ENCODE data around the gene RCAN1. TPM values are rescaled to one million over a fixed set of nuclear protein-coding genes. Genes with fewer than 3 reads are reported as not detected.

The RCAN1 gene
- total RNA-seq, 2 donors from 2014 or later: 20.8 to 29.0 TPM

DNA sequence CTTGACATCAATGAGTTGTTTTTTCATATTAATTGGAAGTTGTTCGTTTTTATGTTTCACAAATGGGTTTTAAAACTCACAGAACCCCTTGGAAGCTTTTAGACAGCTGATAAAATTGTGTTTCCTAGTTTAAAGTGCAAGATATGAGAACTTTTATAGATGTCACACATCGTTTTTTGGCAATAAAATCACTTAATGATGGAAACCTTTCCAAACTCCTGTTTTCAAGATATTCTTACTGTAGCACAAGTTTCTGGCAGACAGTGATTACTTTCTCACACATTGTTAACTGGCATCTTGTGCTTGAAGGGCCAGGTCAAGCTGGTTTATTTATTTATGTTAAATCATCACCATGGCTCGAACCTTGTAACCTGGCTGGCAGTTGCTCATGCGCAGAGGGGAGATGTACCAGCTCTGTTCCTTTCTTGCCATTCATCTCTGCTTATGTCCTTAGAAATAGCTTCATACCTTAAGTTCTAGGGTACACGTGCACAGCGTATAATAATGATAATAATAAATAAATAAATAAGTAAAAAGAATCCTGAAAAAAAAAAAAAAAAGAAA is 10.2 kb upstream of the RCAN1 start:
- WGBS, 2 donors: 47 to 51% methylated on average over 6 of the region's 6 CpGs
- intact Hi-C loops (cut with DNase I): loop anchor here (10.0 kb wide), 1 partner anchor 710 kb away; the partner anchor contains the start of gene ATP5PO
- no peak overlapping the region for H3K4me3 ChIP-seq

DNA sequence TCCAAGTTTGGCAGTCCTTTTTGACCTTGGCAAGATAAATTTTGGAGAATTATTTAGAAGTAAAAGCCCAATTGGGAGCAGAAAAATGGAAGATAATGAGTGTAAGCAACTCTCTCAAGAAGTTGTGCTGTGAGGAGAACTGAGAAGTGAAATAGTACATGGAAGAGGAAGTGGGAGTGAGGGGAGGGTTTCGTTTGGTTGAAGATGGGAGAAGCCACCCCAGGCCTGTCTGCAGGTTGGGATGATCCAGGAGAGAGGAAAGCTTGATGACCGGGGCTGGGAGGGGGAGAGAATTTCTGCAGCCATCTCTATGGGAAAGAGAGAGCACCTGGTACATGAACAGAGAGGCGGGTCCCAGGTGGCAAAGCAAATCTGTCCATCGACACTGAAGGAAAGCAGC is 8.6 kb upstream of the RCAN1 start:
- no peak for ATAC-seq
- DNase-seq: no peak
- no peaks in the 10 kb centered on the region for H3K36me3 ChIP-seq (replicated peaks in 1 of 2; ENCODE audit: insufficient read depth in 1 of 2, low read depth in 2 of 2)
- H3K27ac ChIP-seq: no peak overlapping the region
- intact Hi-C loops (cut with DNase I): loop anchor here (10.0 kb wide), 1 partner anchor 709 kb away; the partner anchor contains the start of gene ATP5PO
- no peaks in the 10 kb centered on the region for H3K27me3 ChIP-seq
- no peaks in the 10 kb centered on the region for H3K9me3 ChIP-seq
- 68 to 70% methylated on average over 4 of the region's 4 CpGs for WGBS, 2 donors
- H3K4me3 ChIP-seq: no peak overlapping the region
- H3K4me1 ChIP-seq: no peaks in the 10 kb centered on the region
- TF ChIP-seq POLR2A (IDR thresholded peaks at IDR 0.05): no peak
- TF ChIP-seq, protein P1, sequence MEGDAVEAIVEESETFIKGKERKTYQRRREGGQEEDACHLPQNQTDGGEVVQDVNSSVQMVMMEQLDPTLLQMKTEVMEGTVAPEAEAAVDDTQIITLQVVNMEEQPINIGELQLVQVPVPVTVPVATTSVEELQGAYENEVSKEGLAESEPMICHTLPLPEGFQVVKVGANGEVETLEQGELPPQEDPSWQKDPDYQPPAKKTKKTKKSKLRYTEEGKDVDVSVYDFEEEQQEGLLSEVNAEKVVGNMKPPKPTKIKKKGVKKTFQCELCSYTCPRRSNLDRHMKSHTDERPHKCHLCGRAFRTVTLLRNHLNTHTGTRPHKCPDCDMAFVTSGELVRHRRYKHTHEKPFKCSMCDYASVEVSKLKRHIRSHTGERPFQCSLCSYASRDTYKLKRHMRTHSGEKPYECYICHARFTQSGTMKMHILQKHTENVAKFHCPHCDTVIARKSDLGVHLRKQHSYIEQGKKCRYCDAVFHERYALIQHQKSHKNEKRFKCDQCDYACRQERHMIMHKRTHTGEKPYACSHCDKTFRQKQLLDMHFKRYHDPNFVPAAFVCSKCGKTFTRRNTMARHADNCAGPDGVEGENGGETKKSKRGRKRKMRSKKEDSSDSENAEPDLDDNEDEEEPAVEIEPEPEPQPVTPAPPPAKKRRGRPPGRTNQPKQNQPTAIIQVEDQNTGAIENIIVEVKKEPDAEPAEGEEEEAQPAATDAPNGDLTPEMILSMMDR (IDR thresholded peaks at IDR 0.05): no peak

More for the DNA sequence above, 10.2 kb upstream of the RCAN1 start:
- Histone ChIP-seq H3K36me3 (replicated peaks in 1 of 2; ENCODE audit: insufficient read depth in 1 of 2, low read depth in 2 of 2) (no peaks in the 10 kb centered on the region), H3K27me3 (no peaks in the 10 kb centered on the region), H3K4me1 (no peaks in the 10 kb centered on the region), H3K9me3 (no peaks in the 10 kb centered on the region), H3K27ac (no peak overlapping the region)
- ATAC-seq (no peak), DNase-seq (no peak)
- TF ChIP-seq, protein P1 (IDR thresholded peaks at IDR 0.05): no peak
- no peak for TF ChIP-seq POLR2A (IDR thresholded peaks at IDR 0.05)

DNA sequence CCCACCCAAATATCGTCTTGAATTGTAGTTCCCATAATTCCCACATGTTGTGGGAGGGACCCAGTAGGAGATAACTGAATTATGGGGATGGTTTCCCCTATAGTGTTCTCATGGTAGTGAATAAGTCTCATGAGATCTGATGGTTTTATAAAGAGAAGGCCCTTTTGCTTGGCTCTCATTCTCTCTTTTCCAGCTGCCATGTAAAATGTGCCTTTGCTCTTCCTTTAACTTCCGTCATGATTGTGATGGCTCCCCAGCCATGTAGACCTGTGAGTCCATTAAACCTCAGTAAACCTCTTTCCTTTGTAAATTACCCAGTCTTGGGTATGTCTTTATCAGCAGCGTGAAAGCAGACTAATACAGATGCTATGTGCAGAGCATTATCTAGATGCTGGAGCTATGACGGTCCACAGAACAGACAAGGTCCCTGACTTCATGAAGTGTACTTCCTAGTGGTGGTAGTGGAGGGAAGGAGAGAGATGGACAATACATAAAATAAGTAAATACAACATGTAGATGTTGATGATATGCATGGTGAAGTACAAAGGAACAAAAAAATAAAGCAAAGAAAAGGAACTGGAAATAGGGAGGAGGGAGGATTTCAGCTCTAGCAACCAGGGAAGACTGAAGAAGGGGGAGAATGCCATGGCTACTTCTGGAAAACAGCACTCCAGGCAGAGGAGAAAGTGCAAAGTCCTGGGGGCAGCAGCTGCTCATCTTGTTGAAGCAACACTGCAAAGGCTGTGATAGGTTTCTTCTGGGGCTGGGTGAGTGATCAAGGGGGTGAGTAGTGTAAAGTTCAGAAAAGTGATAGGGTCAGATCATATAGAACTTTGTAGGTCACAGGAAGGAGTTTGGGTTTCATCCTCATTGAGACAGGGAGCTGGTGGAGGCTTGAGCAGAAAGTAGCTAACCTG is 6.8 kb upstream of the RCAN1 start:
- H3K36me3 ChIP-seq (replicated peaks in 1 of 2; ENCODE audit: insufficient read depth in 1 of 2, low read depth in 2 of 2): no peaks in the 10 kb centered on the region
- H3K4me1 ChIP-seq: no peaks in the 10 kb centered on the region
- H3K9me3 ChIP-seq: no peaks in the 10 kb centered on the region
- DNase-seq (no peak), ATAC-seq (no peak)
- no peaks in the 10 kb centered on the region for H3K27me3 ChIP-seq
- no peak overlapping the region for H3K27ac ChIP-seq
- TF ChIP-seq, protein P1 (IDR thresholded peaks at IDR 0.05): no peak
- TF ChIP-seq POLR2A (IDR thresholded peaks at IDR 0.05): no peak
- intact Hi-C loops (cut with DNase I): loop anchor here (10.0 kb wide), 1 partner anchor 707 kb away; the partner anchor contains the start of gene ATP5PO
- H3K4me3 ChIP-seq: no peak overlapping the region
- 75 to 80% methylated on average over 4 of the region's 4 CpGs for WGBS, 2 donors

DNA sequence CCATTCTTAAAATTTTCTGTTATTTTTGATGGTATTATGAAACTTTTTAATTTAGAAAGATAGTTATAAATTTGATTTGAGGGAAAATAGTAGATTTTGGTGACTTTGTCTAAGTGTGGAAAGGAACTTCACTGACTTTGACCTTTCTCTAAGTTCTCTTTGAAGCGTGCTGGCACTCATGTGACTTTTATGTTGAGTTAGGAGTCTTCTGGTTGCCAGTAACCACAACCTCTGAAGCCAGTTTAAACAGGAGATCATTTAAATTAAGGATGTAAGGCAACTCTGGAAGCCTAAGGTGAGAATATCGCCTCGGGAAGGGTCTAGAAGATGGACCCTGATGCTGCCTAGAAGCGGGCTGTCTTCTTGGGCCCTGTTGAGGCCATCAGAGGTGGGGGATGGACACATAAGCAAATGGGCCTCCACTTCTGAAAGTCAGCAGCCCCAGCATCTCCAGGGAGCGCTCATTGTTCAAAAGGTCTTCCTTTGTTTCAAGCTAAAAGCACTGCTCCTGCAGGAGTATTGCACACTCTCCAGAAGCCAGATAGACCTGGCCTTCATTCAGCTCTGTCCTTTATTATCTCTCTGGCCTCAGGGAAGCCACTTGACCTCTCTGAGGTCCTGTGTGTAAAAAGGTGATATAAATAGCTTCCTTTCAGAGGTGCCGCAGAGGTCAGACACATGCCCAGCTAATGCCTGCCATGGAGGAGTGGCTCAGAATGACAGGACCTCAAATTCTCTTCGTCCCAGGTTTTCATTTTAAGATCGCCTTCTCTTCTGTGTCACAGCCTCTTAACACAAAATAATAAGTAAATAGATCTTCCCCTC is 5.1 kb upstream of the RCAN1 start:
- intact Hi-C loops (cut with DNase I): loop anchor here (10.0 kb wide), 1 partner anchor 705 kb away; the partner anchor contains the start of gene ATP5PO
- H3K27me3 ChIP-seq: no peaks in the 10 kb centered on the region
- no peaks in the 10 kb centered on the region for H3K9me3 ChIP-seq
- WGBS, 2 donors: 79 to 85% methylated on average over 8 of the region's 8 CpGs
- no peaks in the 10 kb centered on the region for H3K4me1 ChIP-seq
- DNase-seq (no peak), ATAC-seq (no peak)
- no peaks in the 10 kb centered on the region for H3K36me3 ChIP-seq (replicated peaks in 1 of 2; ENCODE audit: insufficient read depth in 1 of 2, low read depth in 2 of 2)
- no peak for TF ChIP-seq POLR2A (IDR thresholded peaks at IDR 0.05)
- TF ChIP-seq, protein P1 (IDR thresholded peaks at IDR 0.05): no peak
- H3K27ac ChIP-seq: no peak overlapping the region
- no peak overlapping the region for H3K4me3 ChIP-seq

All from body of pancreas (tissue), 4 donors.